Hindlimb muscle (tissue), 1 donor: ENCODE measurements around the gene TTC33. TPM values are rescaled to one million over a fixed set of nuclear protein-coding genes. Genes with fewer than 3 reads are reported as not detected.
A peak's percentile ranks its signal among the peaks of the same experiment; 100 is the strongest.
"Not testable (repeated sequence)": the region's sequence is repeated elsewhere in the genome, so short reads cannot be mapped to it uniquely, and the experiment has no call there.

Experiments used
- DNase-seq: peaks from one replicate; pipeline ENCODE4 v3.0.0-alpha.2; 2013
- polyA plus RNA-seq: library from polyadenylated mRNA; unstranded; fragments of 120-200 nt; gene quantifications from one replicate; pipeline ENCODE4 v1.2.1, GENCODE V29; 2013; ENCODE audit not compliant: insufficient read length

The TTC33 gene
- polyA plus RNA-seq, 1 donor, result 18.8 TPM

DNA sequence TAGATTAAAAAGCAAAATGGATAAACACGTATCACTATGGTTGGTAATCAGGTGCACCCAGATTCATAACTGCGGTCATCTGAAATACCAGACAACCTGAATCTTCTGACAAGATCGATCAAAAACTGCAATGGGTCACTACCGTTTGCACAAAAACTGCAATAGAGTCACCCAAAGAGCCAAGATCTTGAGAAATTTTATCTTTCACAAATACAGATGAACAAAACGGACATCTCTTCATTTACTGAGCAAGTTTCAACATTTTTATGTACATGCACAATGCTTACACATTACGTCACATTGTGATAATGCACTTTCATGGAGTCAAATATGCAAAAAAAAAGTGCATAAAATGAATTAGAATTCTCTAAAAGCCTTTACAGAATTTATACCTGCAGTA is 23.8 kb upstream of the TTC33 start:
- DNase-seq, result no peak

DNA sequence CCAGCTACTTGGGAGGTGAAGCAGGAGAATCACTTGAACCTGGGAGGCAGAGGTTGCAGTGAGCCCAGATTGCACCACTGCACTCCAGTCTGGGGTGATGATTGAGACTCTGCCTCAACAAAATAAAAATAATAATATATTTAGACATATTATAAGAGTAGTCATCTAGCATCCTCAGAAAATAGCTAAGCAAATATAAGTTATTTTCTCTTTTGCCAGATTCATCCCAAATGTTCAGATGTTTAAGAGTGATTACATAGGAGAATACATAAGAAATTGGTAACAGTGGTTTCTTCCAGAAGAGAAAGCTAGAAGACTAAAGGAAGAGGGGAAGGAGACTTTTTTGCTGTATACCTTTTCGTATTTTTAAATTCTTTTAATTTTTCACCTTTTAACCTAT is 22.4 kb upstream of the TTC33 start:
- DNase-seq, result no peak

DNA sequence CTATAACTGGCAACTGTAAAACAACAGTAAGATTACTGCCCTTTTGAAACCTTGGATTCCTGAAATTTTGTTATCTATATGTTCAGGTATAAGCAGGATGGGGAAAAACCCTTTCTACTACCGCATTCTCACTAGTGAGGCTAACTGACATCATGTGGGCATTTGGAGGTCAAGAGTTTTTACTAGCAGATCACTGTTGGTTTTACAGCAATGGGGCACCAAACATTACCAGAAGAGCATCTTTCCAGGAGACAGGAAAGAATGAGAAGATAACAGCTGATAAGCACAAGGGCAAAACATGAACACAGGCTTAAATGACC is 20.9 kb upstream of the TTC33 start:
- DNase-seq, result no peak

DNA sequence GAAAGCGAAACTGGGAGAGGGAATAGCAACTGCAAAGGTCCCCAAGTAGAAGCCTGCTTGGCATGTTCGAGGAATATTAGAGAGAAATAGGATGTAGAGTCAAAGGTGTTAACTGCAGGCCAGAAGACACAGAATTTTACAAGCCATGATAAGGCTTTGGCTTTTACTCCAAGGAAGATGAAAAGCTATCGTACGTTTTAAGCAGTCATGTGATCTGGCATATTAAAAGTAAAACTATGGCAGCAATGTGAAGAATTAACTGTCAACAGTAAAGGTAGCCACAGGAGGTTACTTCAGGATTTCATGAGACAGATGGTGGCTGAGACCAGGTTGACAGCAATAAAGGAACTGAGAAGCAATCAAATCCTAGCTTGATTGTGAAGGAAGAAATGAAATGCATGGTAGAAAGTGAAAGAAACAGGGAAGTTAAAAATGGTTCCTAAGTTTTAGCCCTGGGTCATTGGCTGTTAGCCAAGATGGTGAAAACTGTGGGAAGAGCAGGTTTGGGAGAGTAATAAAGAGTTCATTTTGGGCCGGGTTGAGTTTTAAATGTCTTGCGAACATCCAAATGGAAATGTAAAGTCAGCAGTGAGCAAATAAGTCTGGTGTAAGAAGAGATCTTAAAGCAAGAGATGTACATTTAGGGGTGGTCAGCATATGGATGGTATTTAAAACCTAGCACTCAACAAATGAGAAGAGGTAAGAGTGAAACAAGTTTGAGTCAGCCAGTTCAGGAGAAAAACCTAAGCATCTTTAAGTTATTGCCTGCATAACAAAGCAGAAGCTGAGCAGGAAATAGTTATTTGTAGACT is 20.3 kb upstream of the TTC33 start:
- no peak for DNase-seq

DNA sequence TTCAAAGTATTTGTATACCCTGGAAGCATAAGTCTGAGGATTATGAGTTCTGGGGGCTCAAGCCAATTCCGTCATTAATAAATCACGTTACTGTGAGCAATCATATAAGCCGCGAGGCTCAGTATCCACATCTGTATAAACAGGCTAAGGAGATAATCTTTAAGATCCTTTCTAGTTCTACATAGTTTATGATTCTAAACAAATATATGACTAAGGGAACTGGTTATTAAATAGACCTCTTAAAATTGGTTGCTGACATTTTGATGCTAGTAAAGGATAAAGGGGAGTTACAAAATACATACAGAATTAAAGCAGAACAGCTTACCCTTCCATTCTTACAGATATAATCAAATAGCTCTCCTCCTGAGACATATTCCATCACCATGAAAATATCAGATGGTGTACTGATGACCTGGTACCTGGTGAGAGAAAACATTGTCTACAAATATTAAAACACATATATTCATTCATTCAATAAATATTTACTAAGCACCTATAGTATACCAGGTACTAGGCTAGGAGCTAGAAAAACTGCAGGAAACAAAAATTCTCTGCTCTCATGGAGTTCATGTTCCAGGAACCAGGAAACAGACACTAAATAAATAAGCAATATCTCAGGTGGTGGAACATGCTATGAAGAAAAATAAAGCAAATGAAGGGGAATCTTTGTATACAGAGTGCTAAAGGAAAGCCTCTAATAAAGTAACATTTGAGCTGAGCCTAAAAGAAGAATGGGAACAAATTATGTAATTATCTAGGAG is 19.5 kb upstream of the TTC33 start:
- no peak for DNase-seq

DNA sequence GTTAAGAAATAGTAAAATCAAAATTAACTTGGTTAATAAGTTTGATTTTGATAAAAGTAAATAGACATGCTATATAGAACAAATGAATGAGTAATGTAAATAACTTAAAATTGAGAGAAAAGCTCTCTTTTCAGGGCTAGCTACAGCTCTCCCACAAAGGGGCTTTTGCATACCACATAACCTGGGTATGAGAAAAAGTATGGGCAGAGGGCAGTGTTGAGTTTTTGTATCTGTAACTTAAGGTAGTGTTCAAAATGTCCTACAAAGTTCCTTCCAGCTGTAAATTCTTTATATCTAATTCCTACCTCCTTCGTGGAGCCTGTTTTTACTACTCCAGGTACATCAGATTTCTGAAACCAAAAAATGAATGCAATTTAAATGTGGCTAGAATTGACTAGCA is 18.9 kb upstream of the TTC33 start:
- no peak for DNase-seq

DNA sequence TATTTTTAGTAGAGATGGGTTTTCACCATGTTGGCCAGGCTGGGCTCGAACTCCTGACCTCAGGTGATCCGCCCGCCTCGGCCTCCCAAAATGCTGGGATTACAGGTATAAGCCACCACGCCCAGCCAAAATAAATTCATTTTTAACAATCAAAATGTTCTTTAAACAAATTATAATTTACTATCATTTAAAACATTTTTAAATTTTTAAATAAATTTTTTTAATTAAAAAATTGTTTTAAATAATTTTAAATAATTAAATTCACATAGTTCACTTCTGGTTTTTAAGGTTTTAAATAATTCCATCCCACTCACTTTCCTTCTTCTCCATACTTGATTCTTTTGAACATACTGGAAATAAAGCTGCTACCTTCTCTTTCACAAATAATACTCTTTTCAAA is 15.0 kb upstream of the TTC33 start:
- DNase-seq, result no peak

DNA sequence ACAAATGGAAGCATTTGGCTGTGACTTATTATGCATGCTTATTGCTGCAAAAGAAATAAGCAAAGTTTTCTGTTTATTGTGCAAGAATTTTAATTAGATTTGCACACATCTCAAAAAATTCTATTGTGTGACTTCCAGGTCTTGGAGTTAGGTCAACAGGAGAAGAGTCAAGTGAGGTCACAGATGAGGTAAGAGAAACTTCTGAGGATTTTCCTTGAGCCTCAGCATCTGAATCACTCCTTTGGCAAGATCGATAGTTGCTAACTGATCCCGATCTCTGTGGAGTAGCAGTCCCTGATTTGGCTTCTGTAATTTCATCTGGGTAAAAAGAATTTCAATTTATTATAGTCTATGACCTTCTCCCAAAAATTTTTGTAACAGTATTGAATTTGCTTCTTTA is 6.9 kb upstream of the TTC33 start:
- no peak for DNase-seq

DNA sequence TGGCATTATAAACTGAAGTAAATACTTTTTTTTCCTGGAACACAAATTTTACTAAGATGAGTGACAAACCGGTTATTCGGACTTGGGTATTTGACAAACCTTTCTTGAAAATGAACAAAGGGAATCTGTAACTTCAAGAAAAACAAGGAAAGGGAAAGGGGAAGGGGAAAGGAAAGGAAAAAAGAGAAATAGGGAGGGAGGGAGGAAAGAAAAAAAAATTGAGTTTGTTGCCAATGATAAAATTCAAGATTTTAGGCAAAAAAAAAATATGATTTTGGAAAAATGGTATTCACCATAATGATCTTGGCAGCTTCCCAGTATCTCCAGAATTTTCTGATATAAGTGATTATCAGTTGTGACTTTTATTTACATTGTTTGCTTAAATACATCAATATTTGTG is 1.6 kb upstream of the TTC33 start:
- no peak for DNase-seq

DNA sequence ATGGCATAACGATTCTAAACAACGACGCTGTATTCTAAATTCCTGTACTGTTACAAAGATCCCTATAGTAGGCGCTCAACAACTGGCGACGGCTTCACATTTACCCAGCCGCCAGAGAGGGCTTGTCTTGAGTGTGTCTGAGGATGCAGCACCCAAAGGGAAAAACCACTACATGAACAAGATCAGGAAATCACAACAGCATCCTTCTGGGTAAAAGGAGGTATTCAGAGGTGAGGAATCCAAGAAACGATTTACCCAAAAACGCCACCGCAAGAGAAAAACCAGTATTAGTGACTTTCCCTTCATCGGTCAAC is 711 bp downstream of the TTC33 start:
- peak; percentile 84 for DNase-seq

DNA sequence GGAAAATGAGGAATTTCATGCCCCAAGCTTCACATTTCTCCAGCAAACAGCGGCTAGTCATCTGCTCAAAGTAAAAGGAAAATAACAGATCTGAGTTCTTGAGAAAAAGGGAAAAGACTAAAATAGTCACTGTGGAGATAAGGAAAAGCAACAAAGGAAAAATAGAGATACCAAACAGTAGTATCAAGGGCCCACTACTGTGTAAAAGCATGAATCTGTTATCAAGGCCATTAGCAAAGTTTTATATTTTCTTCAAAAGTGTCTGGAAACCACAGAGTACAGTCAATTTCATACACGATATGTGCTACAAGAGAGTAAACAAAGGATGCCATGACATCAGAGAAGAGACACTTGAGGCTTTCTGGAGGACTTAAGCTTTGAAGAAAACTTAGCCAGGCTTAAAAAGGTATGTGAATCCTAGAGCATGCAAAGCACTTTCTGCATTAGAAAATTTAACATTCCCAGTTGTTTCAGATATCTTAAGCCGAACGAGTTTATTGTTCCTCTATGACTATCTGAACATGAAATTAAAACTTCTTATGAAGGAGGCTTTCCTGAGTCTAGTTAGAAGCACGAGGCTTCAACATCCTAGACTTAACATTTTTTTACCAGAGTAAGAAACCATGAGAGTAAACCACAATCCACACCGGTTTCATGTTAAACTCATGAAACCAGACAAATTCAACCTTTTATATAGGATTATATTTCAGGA is 1.2 kb downstream of the TTC33 start:
- peak; percentile 21 for DNase-seq

DNA sequence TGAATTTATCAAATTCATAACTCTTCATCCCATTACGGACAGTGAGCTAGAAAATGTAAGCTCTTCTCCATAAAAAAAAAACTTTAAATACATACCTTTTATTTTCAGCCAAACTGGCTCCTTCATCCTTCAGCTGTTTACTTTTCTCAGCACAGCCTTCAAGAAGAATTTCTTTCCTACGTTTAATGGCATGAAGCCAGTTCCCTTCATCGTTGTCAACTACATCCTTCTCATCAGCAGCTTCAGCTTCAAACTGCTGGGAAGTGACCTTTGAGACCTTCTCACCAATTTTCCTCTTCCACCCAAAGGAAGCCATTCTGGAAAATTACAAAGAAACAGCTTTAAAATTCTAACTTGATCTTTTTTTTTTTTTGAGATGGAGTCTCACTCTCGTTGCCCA is 9.1 kb downstream of the TTC33 start:
- no peak for DNase-seq

DNA sequence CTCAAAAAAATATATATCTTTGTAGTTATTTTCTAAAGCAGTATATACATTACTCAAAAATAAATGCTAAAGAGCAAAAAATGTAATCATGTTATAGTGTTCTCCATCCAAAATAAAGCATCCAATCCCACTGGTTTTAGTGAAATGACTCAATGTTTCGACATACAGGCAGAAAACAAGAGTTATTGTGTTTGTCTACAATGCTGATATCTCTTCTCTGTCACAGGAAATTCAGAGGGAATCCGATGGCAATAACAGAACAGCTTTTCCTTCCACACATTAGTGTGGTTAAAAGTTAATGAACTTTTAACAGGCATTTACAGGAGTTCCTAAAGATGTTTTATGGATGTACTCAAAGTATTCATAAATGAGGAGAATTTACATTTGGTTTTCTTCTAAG is 12.0 kb downstream of the TTC33 start:
- no peak for DNase-seq

DNA sequence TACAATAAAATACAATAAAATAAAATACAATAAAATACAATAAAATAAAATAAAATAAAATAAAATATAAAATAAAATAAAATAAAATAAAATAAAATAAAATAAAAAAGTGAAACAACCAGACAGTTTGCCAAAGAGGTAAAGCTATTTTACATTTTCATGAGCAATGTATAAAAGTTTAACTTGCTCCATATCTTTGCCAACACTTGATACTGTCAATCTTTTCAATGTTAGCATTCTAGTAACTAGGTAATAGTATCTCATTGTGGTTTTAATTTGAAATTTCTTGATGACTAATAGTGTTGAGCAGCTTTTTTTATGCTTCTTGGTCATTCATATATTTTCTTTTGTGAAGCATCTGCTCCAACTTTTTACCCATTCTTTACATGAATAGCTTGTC is 17.3 kb downstream of the TTC33 start:
- no peak for DNase-seq

DNA sequence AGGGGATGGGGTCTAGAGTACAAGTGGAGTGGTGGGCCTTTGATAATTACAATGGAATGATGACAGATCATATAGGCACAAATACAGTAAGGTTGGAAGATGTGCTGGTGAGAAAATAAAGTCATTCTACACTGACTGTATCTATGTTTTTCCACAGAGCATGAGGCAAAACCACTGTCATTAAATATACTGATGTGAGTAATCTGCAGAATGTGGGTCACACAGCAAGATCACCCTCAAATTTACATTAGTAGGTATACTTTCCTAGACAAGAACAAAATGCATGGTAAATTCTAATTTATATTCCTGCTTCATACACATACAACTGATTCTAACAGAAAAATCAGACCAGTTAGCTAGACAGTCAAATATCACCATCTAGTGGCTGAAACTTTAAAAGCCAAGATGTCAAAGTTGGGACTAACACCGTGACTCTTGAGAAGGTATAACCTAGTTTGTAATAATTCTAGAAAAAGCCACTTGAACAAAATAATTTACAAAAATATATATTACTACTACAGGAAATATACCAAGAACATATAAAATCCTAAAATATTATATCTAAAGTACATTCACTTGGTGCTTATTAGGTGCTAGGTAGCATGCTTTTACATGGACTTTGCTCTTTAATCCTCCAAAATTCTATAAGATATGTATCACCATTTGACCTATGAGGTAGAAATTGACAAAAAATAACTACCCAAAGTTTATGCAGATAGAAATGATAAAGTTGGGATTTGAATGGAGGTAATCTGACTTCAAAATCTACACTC is 19.5 kb downstream of the TTC33 start:
- peak; percentile 36 for DNase-seq

DNA sequence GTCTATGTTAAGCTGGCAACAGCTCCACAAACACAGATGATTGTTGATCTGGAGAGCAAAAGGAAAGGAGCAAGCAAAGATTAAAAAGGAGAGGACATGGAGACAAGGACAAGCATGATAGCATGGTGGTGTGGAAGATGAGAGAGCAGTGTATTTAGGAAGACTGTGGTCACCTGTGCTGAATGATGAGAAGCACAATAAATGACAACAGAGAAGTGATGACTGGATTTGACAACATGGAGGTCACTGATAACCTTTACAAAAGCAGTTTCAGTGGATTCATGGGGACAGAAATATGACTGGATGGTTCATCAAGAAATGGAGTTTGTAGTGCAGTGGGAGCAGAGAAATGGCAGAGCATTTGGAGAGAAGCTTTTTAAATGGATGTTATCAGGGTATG is 20.2 kb downstream of the TTC33 start:
- no peak for DNase-seq

DNA sequence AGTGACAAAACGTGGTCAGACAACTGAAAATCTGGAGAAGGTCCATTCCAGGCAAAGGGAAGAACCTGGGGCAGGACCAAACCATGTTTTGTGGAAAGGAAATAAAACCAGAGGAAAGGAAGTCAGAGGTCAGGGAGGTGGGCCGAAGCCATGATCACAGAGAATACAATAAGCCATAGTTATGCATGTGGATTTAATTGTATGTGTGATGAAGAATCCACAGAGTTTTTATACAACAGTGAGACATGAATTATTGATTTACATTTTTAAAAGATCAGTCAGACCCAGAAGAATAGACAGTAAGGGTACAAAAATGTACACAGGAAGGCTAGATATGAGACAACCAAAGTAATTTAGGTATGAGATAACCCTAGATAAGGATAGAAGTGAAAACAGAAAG is 20.8 kb downstream of the TTC33 start:
- no peak for DNase-seq

DNA sequence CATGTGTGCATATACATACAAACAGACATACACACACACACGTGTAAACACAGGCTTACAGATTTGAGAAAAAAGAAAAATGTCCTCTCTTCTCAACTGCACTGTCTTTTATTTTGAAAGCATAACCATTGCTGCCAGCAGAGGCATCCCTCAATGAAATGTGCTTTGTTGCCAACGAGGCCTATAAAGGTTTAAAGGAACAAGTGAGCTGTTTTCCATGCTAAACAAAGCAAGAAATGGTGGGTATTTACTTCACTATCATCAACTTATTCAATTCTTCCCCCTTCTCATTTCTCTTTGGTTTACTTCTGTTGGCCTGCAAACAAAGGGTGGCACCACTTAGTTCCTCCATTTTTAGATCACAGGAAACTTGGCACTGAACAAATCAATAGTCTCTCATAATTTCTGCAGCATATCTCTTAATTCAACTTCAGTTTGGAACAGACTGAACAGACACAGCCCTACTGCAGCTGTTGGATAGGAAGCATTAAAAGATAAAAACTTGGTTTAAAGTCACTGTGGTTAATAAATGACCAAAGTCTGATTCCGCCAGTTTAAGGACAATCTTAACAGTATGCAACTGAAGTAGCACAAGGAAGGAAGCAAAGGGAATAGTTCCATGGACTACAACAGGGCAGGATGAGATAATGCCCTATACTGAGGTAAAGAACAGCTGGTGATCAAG is 21.7 kb downstream of the TTC33 start:
- no peak for DNase-seq

DNA sequence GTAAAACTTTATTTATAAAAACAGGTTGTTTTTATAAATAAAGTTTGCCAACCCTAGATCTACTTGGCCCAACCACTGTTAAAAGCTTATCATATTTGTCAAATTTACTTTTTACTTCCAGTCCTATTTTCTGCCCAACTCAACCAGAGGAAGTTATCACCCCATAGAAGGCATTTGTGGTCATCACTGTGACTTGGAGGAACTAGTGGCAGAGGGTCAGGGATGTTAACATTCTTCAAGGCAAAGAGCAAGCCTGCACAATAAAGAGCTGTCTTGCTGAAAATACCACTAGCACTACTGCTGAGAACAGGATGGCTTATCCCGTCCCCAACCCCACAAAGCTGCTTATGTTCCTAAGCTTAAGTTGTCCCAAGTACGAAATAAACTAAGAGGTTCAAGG is 22.3 kb downstream of the TTC33 start:
- no peak for DNase-seq

DNA sequence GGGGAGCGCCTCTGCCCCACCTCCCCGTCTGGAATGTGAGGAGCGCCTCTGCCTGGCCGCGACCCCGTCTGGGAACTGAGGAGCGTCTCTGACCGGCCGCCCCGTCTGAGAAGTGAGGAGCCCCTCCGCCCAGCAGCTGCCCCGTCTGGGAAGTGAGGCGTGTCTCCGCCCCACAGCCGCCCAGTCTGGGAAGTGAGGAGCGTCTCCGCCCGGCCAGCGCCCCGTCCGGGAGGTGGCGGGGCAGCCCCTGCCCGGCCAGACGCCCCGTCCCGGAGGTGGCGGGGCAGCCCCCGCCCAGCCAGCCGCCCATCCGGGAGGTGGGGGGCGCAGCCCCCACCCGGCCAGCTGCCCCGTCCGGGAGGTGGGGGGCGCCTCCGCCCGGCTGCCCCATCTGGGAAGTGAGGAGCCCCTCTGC is 33.3 kb downstream of the TTC33 start:
- DNase-seq, result not testable (repeated sequence)

DNA sequence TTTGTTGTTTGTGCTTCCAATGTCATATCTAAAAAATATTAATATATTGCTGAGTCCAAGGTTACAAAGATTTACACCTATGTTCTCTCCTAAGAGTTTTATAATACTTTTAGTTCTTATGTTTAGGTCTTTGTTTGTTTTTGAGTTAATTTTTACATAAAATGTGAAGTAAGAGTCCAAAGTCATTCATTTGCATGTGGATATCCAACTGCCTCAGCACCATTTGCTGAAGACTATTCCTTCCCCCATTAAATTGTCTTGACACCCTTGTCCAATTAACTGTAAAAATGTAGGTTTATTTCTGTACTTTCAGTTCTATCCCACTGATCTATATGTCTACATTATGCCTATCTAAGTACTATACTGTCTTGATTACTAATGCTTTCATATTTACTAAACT is 35.7 kb downstream of the TTC33 start:
- DNase-seq, result no peak

DNA sequence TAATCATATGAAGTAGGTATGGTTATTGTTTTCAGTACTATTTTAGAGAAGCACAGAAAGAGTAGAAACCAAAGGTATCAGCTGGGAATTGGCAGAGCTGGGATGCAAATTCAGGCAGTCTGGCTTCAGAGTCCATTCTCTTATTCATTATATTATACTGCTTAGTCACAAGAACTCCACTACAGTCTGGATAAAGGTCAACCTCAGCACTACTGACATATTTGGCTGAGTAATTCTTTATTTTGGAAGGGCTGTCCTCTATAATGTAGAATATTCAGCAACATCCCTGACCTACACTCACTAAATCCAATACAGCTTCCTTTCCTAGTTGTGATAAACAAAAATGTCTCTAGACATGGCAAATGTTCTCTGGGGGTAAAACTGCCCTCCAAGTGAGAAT is 38.5 kb downstream of the TTC33 start:
- DNase-seq, result no peak

DNA sequence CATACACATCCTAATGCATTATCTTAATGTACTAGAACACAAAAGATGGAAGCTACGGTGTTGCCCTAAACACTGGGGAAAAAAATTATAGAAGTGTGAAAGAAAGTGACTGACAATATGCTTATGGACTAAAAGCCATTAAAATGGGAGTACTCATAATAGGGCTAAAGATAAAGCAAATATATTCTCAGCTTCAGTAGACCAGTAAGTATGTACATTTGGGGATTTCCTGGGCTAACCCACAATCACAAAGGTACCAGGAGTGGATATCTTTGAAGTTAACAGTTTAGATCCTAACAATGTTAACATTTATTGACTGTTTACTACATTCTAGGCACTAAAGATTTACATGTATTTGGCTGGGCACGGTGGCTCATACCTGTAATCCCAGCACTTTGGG is 39.2 kb downstream of the TTC33 start:
- no peak for DNase-seq
